Endodermal cell (in vitro differentiated cells): ENCODE measurements around the gene ATAD2B. TPM values are rescaled to one million over a fixed set of nuclear protein-coding genes. Genes with fewer than 3 reads are reported as not detected.

ENCODE experiments used
- DNase-seq: peaks from one replicate; pipeline ENCODE4 v3.0.0-alpha.2; 2017
- H3K27ac ChIP-seq: 2 replicates; pipeline ENCODE4 v1.5.1; 2013; ENCODE audit warnings: mild to moderate bottlenecking, low read depth, low read length, moderate library complexity
- H3K27me3 ChIP-seq: 2 replicates; pipeline ENCODE4 v1.6.1; 2013; ENCODE audit warnings: mild to moderate bottlenecking, low read length, moderate library complexity; ENCODE audit not compliant: insufficient read depth, control insufficient read depth, poor library complexity, severe bottlenecking
- H3K36me3 ChIP-seq: 2 replicates; pipeline ENCODE4 v1.7.0; 2013; ENCODE audit warnings: mild to moderate bottlenecking, low read length, moderate library complexity; ENCODE audit not compliant: control insufficient read depth, insufficient read depth
- H3K4me1 ChIP-seq: one replicate; pipeline ENCODE4 v1.7.0; 2013; ENCODE audit warnings: low read length; ENCODE audit not compliant: control insufficient read depth, insufficient read depth
- H3K4me3 ChIP-seq: 2 replicates; pipeline ENCODE4 v1.5.1; 2013; ENCODE audit warnings: mild to moderate bottlenecking, low read length, moderate library complexity
- H3K9ac ChIP-seq: 2 replicates; pipeline ENCODE4 v1.6.1; 2013; ENCODE audit warnings: mild to moderate bottlenecking, low read length, moderate library complexity; ENCODE audit not compliant: poor library complexity, severe bottlenecking; ENCODE audit errors: extremely low read depth
- H3K9me3 ChIP-seq: 2 replicates; pipeline ENCODE4 v1.6.1; 2013; ENCODE audit warnings: mild to moderate bottlenecking, low read length, moderate library complexity; ENCODE audit not compliant: control insufficient read depth
- H3K27ac Mint-ChIP-seq: 2 replicates; pipeline ENCODE4 v1.8.0; 2020; ENCODE audit warnings: mixed read lengths
- H3K27me3 Mint-ChIP-seq: 2 replicates; pipeline ENCODE4 v1.8.0; 2021; ENCODE audit warnings: mild to moderate bottlenecking, mixed read lengths; ENCODE audit not compliant: insufficient read depth
- H3K36me3 Mint-ChIP-seq: 2 replicates; pipeline ENCODE4 v1.8.0; 2020; ENCODE audit warnings: low read depth, mixed read lengths
- H3K4me1 Mint-ChIP-seq: 2 replicates; pipeline ENCODE4 v1.8.0; 2020; ENCODE audit warnings: mixed read lengths
- H3K4me3 Mint-ChIP-seq: 2 replicates; pipeline ENCODE4 v1.8.0; 2020; ENCODE audit warnings: mild to moderate bottlenecking, moderate library complexity, mixed read lengths
- H3K9me3 Mint-ChIP-seq: 2 replicates; pipeline ENCODE4 v1.8.0; 2020; ENCODE audit warnings: mild to moderate bottlenecking, mixed read lengths
- CTCF ChIP-seq: fragments of 200-600 bp; sonication (generic); conservative IDR thresholded peaks from 2 replicates; pipeline ENCODE4 v1.5.0; 2021; ENCODE audit warnings: antibody characterized with exemption, mild to moderate bottlenecking
- WGBS, 2 experiments: methylation state at CpG; one replicate each; pipeline versions ENCODE4 v1.1.5 to v1.1.7; 2013; ENCODE audit warnings: missing lambda C conversion rate in 2 of 2, mixed read lengths in 1 of 2; ENCODE audit not compliant: insufficient coverage in 1 of 2, insufficient read length in 1 of 2; 5-methylcytosine and 5-hydroxymethylcytosine counted together
- total RNA-seq, 2 donors: library from RNA; stranded (reverse); fragmentation: NEBNext Ultra II Directional in 1 of 2; extraction: Animal tissue kit (Norgen Biotek cat#: 25700) in 1 of 2; gene quantifications; 2 replicates in 1 of 2; 3 replicates in 1 of 2; pipeline ENCODE4 v1.2.1, GENCODE V29; 2021

The ATAD2B gene
- total RNA-seq, 2 donors from 2014 or later = 18.6 to 20.7 TPM

GRCh38 chr2:23762141-23762540 lies 164.8 kb downstream of the ATAD2B start:
- WGBS, 2 experiments = 93% methylated on average over 3 of the region's 3 CpGs; no CpG with 5 or more reads in 1 of the 2 experiments
- DNase-seq = no peak
- peaks cover 15% of the 10 kb centered on the region for H3K36me3 Mint-ChIP-seq

GRCh38 chr2:23761638-23762037 lies 165.3 kb downstream of the ATAD2B start:
- H3K27me3 ChIP-seq = no peaks in the 10 kb centered on the region
- H3K4me1 ChIP-seq = peaks cover 5% of the 10 kb centered on the region
- Mint-ChIP-seq H3K4me3 (no peak overlapping the region), H3K36me3 (peaks cover 16% of the 10 kb centered on the region), H3K4me1 (peaks cover 13% of the 10 kb centered on the region), H3K9me3 (no peaks in the 10 kb centered on the region), H3K27me3 (no peaks in the 10 kb centered on the region), H3K27ac (no peak overlapping the region)
- H3K27ac ChIP-seq = no peak overlapping the region
- peaks cover 22% of the 10 kb centered on the region for H3K36me3 ChIP-seq
- no peaks in the 10 kb centered on the region for H3K9me3 ChIP-seq
- no peak overlapping the region for H3K4me3 ChIP-seq
- 67% methylated on average over 1 of the region's 1 CpG; no CpG with 5 or more reads in 1 of the 2 experiments for WGBS, 2 experiments
- DNase-seq = no peak
- no peak overlapping the region for H3K9ac ChIP-seq
- no peak for TF ChIP-seq CTCF

More at GRCh38 chr2:23762141-23762540, 164.8 kb downstream of the ATAD2B start:
- Mint-ChIP-seq H3K4me1 (peaks cover 8% of the 10 kb centered on the region), H3K4me3 (no peak overlapping the region), H3K9me3 (no peaks in the 10 kb centered on the region), H3K27me3 (no peaks in the 10 kb centered on the region), H3K27ac (no peak overlapping the region)
- Histone ChIP-seq H3K9me3 (no peaks in the 10 kb centered on the region), H3K27ac (no peak overlapping the region), H3K9ac (no peak overlapping the region), H3K36me3 (peaks cover 18% of the 10 kb centered on the region), H3K4me1 (no peaks in the 10 kb centered on the region), H3K27me3 (no peaks in the 10 kb centered on the region), H3K4me3 (no peak overlapping the region)
- no peak for TF ChIP-seq CTCF

GRCh38 chr2:23760736-23761135 lies 166.2 kb downstream of the ATAD2B start:
- 91 to 100% methylated on average over 1 to 4 of the region's 4 CpGs for WGBS, 2 experiments

More at GRCh38 chr2:23760736-23761135, 166.2 kb downstream of the ATAD2B start:
- Histone ChIP-seq H3K9ac (no peak overlapping the region), H3K27me3 (no peaks in the 10 kb centered on the region), H3K27ac (no peak overlapping the region), H3K36me3 (peaks cover 22% of the 10 kb centered on the region), H3K4me1 (peaks cover 7% of the 10 kb centered on the region), H3K4me3 (no peak overlapping the region), H3K9me3 (no peaks in the 10 kb centered on the region)
- DNase-seq = no peak
- peak; percentile 61 for TF ChIP-seq CTCF
- Mint-ChIP-seq H3K27ac (no peak overlapping the region), H3K9me3 (no peaks in the 10 kb centered on the region), H3K4me1 (peaks cover 21% of the 10 kb centered on the region), H3K36me3 (peaks cover 16% of the 10 kb centered on the region), H3K27me3 (no peaks in the 10 kb centered on the region), H3K4me3 (no peak overlapping the region)
